Measurements from ENCODE around the gene ARHGAP32.

Gene ARHGAP32

GRCh38 chr11:129090056-129090455 lies 102.1 kb downstream of the ARHGAP32 start:
- Histone ChIP-seq H3K36me3 (ENCODE audit: low read length) (no peaks in the 10 kb centered on the region), H3K4me2 (ENCODE audit: low read depth, low read length, poor library complexity, severe bottlenecking) (no peak overlapping the region)

DNA sequence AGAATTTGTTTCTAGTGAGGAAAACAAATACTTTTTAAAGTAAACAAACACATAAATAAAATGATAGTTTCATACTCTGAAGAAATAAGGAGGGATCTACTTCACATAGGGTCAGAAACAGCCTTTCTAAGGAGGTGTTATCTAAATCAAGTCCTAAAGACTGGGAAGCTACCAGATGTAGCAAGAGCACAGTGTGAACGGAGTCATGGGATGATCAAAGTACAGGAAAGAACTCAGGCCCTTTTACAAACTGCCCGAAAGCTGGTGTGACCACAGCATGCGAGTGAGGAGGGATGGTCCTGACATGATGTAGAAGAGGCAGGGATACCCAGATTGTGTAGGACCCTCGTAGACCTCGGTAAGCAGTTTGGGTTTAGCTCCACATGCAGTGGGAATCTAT lies 102.8 kb downstream of the ARHGAP32 start:
- H3K36me3 ChIP-seq (ENCODE audit: low read length), result no peaks in the 10 kb centered on the region
- H3K4me3 ChIP-seq (ENCODE audit: insufficient read depth, low read length, poor library complexity, severe bottlenecking), result no peak overlapping the region
- H3K9ac ChIP-seq (ENCODE audit: low read length), result no peak overlapping the region
- H4K20me1 ChIP-seq (ENCODE audit: low read depth, low read length), result no peaks in the 10 kb centered on the region
- H3K27ac ChIP-seq (ENCODE audit: low read depth, low read length), result no peak overlapping the region
- H3K9me3 ChIP-seq (ENCODE audit: insufficient read depth, low read length), result no peaks in the 10 kb centered on the region
- TF ChIP-seq CTCF (IDR thresholded peaks at IDR 0.05; ENCODE audit: insufficient read depth, low read length, poor library complexity, severe bottlenecking), result no peak
- TF ChIP-seq EZH2phosphoT487 (conservative IDR thresholded peaks at IDR 0.05; ENCODE audit: low read length), result no peak
- no peaks in the 10 kb centered on the region for H3K27me3 ChIP-seq (ENCODE audit: low read length)
- H3F3A ChIP-seq (ENCODE audit: insufficient read depth), result no peaks in the 10 kb centered on the region
- no peak overlapping the region for H3K4me2 ChIP-seq (ENCODE audit: low read depth, low read length, poor library complexity, severe bottlenecking)
- no peaks in the 10 kb centered on the region for H3K9me2 ChIP-seq (replicated peaks; ENCODE audit: insufficient read depth, low read length)
- no peak overlapping the region for H2AFZ ChIP-seq (ENCODE audit: low read depth, low read length, severe bottlenecking)
- no peaks in the 10 kb centered on the region for H3K79me2 ChIP-seq (ENCODE audit: insufficient read depth, low read length)

More at GRCh38 chr11:129090056-129090455, 102.1 kb downstream of the ARHGAP32 start:
- H3K27me3 ChIP-seq (ENCODE audit: low read length), result no peaks in the 10 kb centered on the region
- no peaks in the 10 kb centered on the region for H3F3A ChIP-seq (ENCODE audit: insufficient read depth)
- no peak overlapping the region for H3K4me3 ChIP-seq (ENCODE audit: insufficient read depth, low read length, poor library complexity, severe bottlenecking)
- H3K27ac ChIP-seq (ENCODE audit: low read depth, low read length), result no peak overlapping the region
- H4K20me1 ChIP-seq (ENCODE audit: low read depth, low read length), result no peaks in the 10 kb centered on the region
- no peak overlapping the region for H2AFZ ChIP-seq (ENCODE audit: low read depth, low read length, severe bottlenecking)
- no peaks in the 10 kb centered on the region for H3K79me2 ChIP-seq (ENCODE audit: insufficient read depth, low read length)
- H3K9ac ChIP-seq (ENCODE audit: low read length), result no peak overlapping the region
- no peaks in the 10 kb centered on the region for H3K9me2 ChIP-seq (replicated peaks; ENCODE audit: insufficient read depth, low read length)
- no peak for TF ChIP-seq EZH2phosphoT487 (conservative IDR thresholded peaks at IDR 0.05; ENCODE audit: low read length)
- no peak for TF ChIP-seq CTCF (IDR thresholded peaks at IDR 0.05; ENCODE audit: insufficient read depth, low read length, poor library complexity, severe bottlenecking)
- H3K9me3 ChIP-seq (ENCODE audit: insufficient read depth, low read length), result no peaks in the 10 kb centered on the region

DNA sequence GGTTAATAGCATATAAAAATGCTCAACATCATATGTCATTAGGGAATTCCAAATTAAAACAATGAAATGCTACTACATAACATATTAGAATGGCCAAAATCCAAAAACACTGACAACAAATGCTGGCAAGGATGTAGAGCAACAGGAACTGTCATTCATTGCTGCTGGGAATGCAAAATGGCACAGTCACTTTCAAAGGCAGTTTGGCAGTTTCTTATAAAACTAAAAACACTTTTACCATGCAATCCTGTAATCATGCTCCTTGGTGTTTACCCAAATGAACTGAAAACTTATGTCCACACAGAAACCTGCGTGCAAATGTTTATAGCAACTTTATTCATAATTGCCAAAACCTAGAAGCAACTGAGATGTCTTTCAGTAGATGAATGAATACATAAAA lies 105.1 kb downstream of the ARHGAP32 start:
- Histone ChIP-seq H3K9ac (ENCODE audit: low read length) (no peak overlapping the region), H4K20me1 (ENCODE audit: low read depth, low read length) (no peaks in the 10 kb centered on the region), H3K36me3 (ENCODE audit: low read length) (no peaks in the 10 kb centered on the region)

More for the DNA sequence above, 105.1 kb downstream of the ARHGAP32 start:
- no peaks in the 10 kb centered on the region for H3F3A ChIP-seq (ENCODE audit: insufficient read depth)
- H3K27me3 ChIP-seq (ENCODE audit: low read length), result no peaks in the 10 kb centered on the region
- no peak overlapping the region for H3K4me3 ChIP-seq (ENCODE audit: insufficient read depth, low read length, poor library complexity, severe bottlenecking)
- H3K79me2 ChIP-seq (ENCODE audit: insufficient read depth, low read length), result no peaks in the 10 kb centered on the region
- no peak overlapping the region for H3K4me2 ChIP-seq (ENCODE audit: low read depth, low read length, poor library complexity, severe bottlenecking)
- H3K9me3 ChIP-seq (ENCODE audit: insufficient read depth, low read length), result no peaks in the 10 kb centered on the region
- H3K9me2 ChIP-seq (replicated peaks; ENCODE audit: insufficient read depth, low read length), result no peaks in the 10 kb centered on the region
- H2AFZ ChIP-seq (ENCODE audit: low read depth, low read length, severe bottlenecking), result no peak overlapping the region
- H3K27ac ChIP-seq (ENCODE audit: low read depth, low read length), result no peak overlapping the region
- TF ChIP-seq CTCF (IDR thresholded peaks at IDR 0.05; ENCODE audit: insufficient read depth, low read length, poor library complexity, severe bottlenecking), result no peak
- TF ChIP-seq EZH2phosphoT487 (conservative IDR thresholded peaks at IDR 0.05; ENCODE audit: low read length), result no peak
